ENCODE measurements around the gene AK5.

- TF ChIP-seq POLR2A (IDR thresholded peaks at IDR 0.05): no peak
- TF ChIP-seq CTCF (IDR thresholded peaks at IDR 0.05): no peak
Observed at GRCh38 chr1:77597310-77597709, 315.5 kb downstream of the AK5 start.

Data from transverse colon (tissue), 3 donors.